ENCODE results near the gene DYRK2. TPM values are rescaled to one million over a fixed set of nuclear protein-coding genes. Genes with fewer than 3 reads are reported as not detected.

DYRK2 gene
- total RNA-seq, 2 experiments from 2014 or later = 28.8 to 33.7 TPM

- Mint-ChIP-seq H3K27ac (peak overlapping the region; percentile 44), H3K4me3 (no peak overlapping the region), H3K9me3 (peaks cover 11% of the 10 kb centered on the region), H3K4me1 (ENCODE audit: low read depth) (peaks cover 65% of the 10 kb centered on the region), H3K27me3 (no peaks in the 10 kb centered on the region), H3K36me3 (ENCODE audit: low read depth) (peaks cover 14% of the 10 kb centered on the region)
- ChIA-PET POLR2A (interaction anchor here (1.5 kb wide), 1 partner anchor 15 kb away, joined by 4 read pairs; the partner anchor contains the start of gene DYRK2), CTCF (interaction anchor here (0.8 to 1.6 kb wide), 5 partner anchors 15 to 311 kb away, joined by 3 to 4 read pairs (median 3); partner anchors contain the start of gene DYRK2)
- DNase-seq = no peak
- intact Hi-C loops (cut with micrococcal nuclease) = loop anchor here (10.0 kb wide), 1 partner anchor 178 kb away; no protein-coding TSS in a partner anchor
- TF ChIP-seq CTCF (IDR thresholded peaks at IDR 0.05) = no peak
- ATAC-seq = no peak
Measured at GRCh38 chr12:67633024-67633610, 15.4 kb upstream of the DYRK2 start.

GRCh38 chr12:67633708-67634107, 14.8 kb upstream of the DYRK2 start:
- no peaks in the 10 kb centered on the region for H3K27me3 Mint-ChIP-seq
- ChIA-PET CTCF (interaction anchor here (0.9 to 1.6 kb wide), 4 partner anchors 17 to 310 kb away, joined by 3 to 4 read pairs (median 3); no protein-coding TSS in a partner anchor), POLR2A (interaction anchor here (0.6 to 1.5 kb wide), 2 partner anchors 14 to 338 kb away, joined by 3 to 4 read pairs; partner anchors contain the start of gene DYRK2)
- H3K4me3 Mint-ChIP-seq = no peak overlapping the region
- no peak for TF ChIP-seq CTCF (IDR thresholded peaks at IDR 0.05)
- H3K9me3 Mint-ChIP-seq = peaks cover 11% of the 10 kb centered on the region
- peaks cover 59% of the 10 kb centered on the region for H3K4me1 Mint-ChIP-seq (ENCODE audit: low read depth)
- peak overlapping the region; percentile 44 for H3K27ac Mint-ChIP-seq
- intact Hi-C loops (cut with micrococcal nuclease) = loop anchor here (10.0 kb wide), 1 partner anchor 179 kb away; no protein-coding TSS in a partner anchor
- ATAC-seq (no peak), DNase-seq (no peak)
- H3K36me3 Mint-ChIP-seq (ENCODE audit: low read depth) = peaks cover 14% of the 10 kb centered on the region

- TF ChIP-seq CTCF (IDR thresholded peaks at IDR 0.05) = no peak
- intact Hi-C loops (cut with micrococcal nuclease) = loop anchor here (10.0 kb wide), 1 partner anchor 180 kb away; no protein-coding TSS in a partner anchor
- ChIA-PET POLR2A (interaction anchor here (0.6 to 0.8 kb wide), 2 partner anchors 15 to 338 kb away, joined by 3 read pairs; no protein-coding TSS in a partner anchor), CTCF (interaction anchor here (0.9 to 1.6 kb wide), 3 partner anchors 16 to 194 kb away, joined by 3 to 4 read pairs (median 3); no protein-coding TSS in a partner anchor)
- Mint-ChIP-seq H3K36me3 (ENCODE audit: low read depth) (peaks cover 11% of the 10 kb centered on the region), H3K9me3 (peaks cover 8% of the 10 kb centered on the region), H3K4me1 (ENCODE audit: low read depth) (peaks cover 53% of the 10 kb centered on the region), H3K27ac (peak overlapping the region; percentile 18), H3K27me3 (no peaks in the 10 kb centered on the region), H3K4me3 (no peak overlapping the region)
- no peak for ATAC-seq
- DNase-seq = no peak
Measured at GRCh38 chr12:67634303-67634761, 14.2 kb upstream of the DYRK2 start.

GRCh38 chr12:67637718-67638117, 10.8 kb upstream of the DYRK2 start:
- TF ChIP-seq CTCF (IDR thresholded peaks at IDR 0.05) = no peak
- intact Hi-C loops (cut with micrococcal nuclease) = loop anchor here (5.0 to 10.0 kb wide), 2 partner anchors 45 to 183 kb away; no protein-coding TSS in a partner anchor
- ATAC-seq = no peak
- POLR2A ChIA-PET = no interaction called here
- H3K27ac Mint-ChIP-seq = no peak overlapping the region
- peaks cover 5% of the 10 kb centered on the region for H3K36me3 Mint-ChIP-seq (ENCODE audit: low read depth)
- H3K27me3 Mint-ChIP-seq = no peaks in the 10 kb centered on the region
- no peak for DNase-seq
- no peak overlapping the region for H3K4me3 Mint-ChIP-seq
- peaks cover 3% of the 10 kb centered on the region for H3K9me3 Mint-ChIP-seq
- CTCF ChIA-PET = interaction anchor here (1.0 kb wide), 1 partner anchor 9 kb away, joined by 3 read pairs; no protein-coding TSS in a partner anchor
- H3K4me1 Mint-ChIP-seq (ENCODE audit: low read depth) = peaks cover 32% of the 10 kb centered on the region

- Mint-ChIP-seq H3K9me3 (peaks cover 3% of the 10 kb centered on the region), H3K4me1 (ENCODE audit: low read depth) (peaks cover 22% of the 10 kb centered on the region), H3K27me3 (no peaks in the 10 kb centered on the region), H3K36me3 (ENCODE audit: low read depth) (no peaks in the 10 kb centered on the region), H3K27ac (no peak overlapping the region), H3K4me3 (no peak overlapping the region)
- ATAC-seq (peak; percentile 30), DNase-seq (no peak)
- CTCF ChIA-PET = no interaction called here
- intact Hi-C loops (cut with micrococcal nuclease) = loop anchor here (5.0 to 10.0 kb wide), 2 partner anchors 46 to 184 kb away; no protein-coding TSS in a partner anchor
- POLR2A ChIA-PET = interaction anchor here (1.3 kb wide), 1 partner anchor 10 kb away, joined by 3 read pairs; the partner anchor contains the start of gene DYRK2
- no peak for TF ChIP-seq CTCF (IDR thresholded peaks at IDR 0.05)
Measured at GRCh38 chr12:67638694-67639093, 9.9 kb upstream of the DYRK2 start.
